Type B pancreatic cell (in vitro differentiated cells): ENCODE results near the gene MOB4. TPM values are rescaled to one million over a fixed set of nuclear protein-coding genes. Genes with fewer than 3 reads are reported as not detected.
A peak's percentile ranks its signal among the peaks of the same experiment; 100 is the strongest.

ENCODE experiments used
- DNase-seq: peaks from one replicate; pipeline ENCODE4 v3.0.0; 2021; ENCODE audit warnings: mixed read lengths; ENCODE audit not compliant: unreplicated experiment; ENCODE audit errors: extremely low spot score
- H3K27ac Mint-ChIP-seq: 2 replicates; pipeline ENCODE4 v1.8.0; 2021; ENCODE audit warnings: mild to moderate bottlenecking, mixed read lengths
- H3K27me3 Mint-ChIP-seq: 2 replicates; pipeline ENCODE4 v1.8.0; 2021; ENCODE audit warnings: mixed read lengths
- H3K36me3 Mint-ChIP-seq: 2 replicates; pipeline ENCODE4 v1.8.0; 2021; ENCODE audit warnings: mixed read lengths
- H3K4me1 Mint-ChIP-seq: one replicate; pipeline ENCODE4 v1.8.0; 2021; ENCODE audit warnings: mixed read lengths; ENCODE audit not compliant: unreplicated experiment
- H3K4me3 Mint-ChIP-seq: 2 replicates; pipeline ENCODE4 v1.8.0; 2021; ENCODE audit warnings: mild to moderate bottlenecking, mixed read lengths
- H3K9me3 Mint-ChIP-seq: 2 replicates; pipeline ENCODE4 v1.8.0; 2021; ENCODE audit warnings: mixed read lengths
- total RNA-seq: library from RNA; stranded (reverse); gene quantifications from 2 replicates; pipeline ENCODE4 v1.2.1, GENCODE V29; 2021; ENCODE audit warnings: low replicate concordance
- TF ChIP-seq, protein P1 (sequence below): fragments of 200-600 bp; sonication (generic); conservative IDR thresholded peaks from 2 replicates; pipeline ENCODE4 v1.5.0; 2021; ENCODE audit warnings: antibody characterized with exemption, mild to moderate bottlenecking

MOB4 gene
- total RNA-seq, 1 donor from 2014 or later, result 30.7 TPM

DNA sequence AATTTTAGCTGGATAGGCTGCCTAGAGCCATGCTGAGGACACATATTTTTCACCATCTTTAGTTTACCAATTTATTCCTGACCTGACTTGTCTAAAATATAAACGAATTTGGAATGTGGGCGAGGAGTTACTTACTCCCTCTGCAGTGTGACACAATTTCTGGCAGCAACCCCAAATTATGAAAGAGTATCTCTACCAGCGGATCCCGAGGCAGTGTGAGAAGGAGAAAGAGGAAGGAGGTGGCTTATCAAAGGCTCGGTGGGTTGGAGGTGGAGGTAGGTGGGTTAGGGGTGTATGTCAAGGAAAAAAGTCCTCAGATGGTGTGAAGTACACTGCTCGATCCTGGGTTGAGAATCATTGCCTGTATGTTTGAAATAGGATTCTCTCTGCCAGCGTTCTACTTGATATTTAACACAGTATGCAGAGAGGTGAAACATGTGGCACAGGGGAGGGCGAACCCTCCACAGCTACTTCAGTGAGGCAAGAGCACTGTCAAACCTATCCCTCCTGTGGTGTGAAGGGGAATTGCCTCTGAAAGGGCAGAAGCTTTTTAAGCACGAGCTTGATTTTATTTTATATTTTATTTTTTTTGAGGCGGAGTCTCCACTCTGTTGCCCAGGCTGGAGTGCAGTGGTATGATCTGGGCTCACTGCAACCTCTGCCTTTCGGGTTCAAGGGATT, 83.6 kb downstream of the MOB4 start:
- Mint-ChIP-seq H3K27me3 (no peaks in the 10 kb centered on the region), H3K9me3 (peaks cover 6% of the 10 kb centered on the region), H3K27ac (no peak overlapping the region), H3K4me1 (no peaks in the 10 kb centered on the region), H3K4me3 (no peak overlapping the region), H3K36me3 (peaks cover 18% of the 10 kb centered on the region)
- TF ChIP-seq, protein P1, sequence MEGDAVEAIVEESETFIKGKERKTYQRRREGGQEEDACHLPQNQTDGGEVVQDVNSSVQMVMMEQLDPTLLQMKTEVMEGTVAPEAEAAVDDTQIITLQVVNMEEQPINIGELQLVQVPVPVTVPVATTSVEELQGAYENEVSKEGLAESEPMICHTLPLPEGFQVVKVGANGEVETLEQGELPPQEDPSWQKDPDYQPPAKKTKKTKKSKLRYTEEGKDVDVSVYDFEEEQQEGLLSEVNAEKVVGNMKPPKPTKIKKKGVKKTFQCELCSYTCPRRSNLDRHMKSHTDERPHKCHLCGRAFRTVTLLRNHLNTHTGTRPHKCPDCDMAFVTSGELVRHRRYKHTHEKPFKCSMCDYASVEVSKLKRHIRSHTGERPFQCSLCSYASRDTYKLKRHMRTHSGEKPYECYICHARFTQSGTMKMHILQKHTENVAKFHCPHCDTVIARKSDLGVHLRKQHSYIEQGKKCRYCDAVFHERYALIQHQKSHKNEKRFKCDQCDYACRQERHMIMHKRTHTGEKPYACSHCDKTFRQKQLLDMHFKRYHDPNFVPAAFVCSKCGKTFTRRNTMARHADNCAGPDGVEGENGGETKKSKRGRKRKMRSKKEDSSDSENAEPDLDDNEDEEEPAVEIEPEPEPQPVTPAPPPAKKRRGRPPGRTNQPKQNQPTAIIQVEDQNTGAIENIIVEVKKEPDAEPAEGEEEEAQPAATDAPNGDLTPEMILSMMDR, result peak; percentile 57
- no peak for DNase-seq

DNA sequence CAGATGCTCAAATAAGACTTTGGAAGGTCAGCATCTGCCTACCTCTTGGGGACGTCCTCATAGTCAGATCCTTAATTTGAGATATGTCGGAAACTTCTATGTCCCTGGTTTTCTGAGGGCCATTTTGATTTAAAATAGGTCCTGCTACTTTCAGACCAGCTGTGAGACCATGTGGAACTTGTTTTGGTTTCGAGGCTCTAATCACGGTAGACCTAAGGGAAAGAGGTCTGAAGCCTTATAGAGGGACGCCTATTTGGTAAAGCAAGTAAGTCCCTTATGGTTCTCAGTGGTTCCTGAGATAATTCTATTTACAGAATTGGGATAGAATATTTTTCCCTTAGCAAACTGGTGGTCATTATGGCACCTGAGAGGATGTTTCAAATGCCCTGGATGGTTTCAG, 84.4 kb downstream of the MOB4 start:
- DNase-seq, result no peak
- H3K4me1 Mint-ChIP-seq, result no peaks in the 10 kb centered on the region
- peaks cover 10% of the 10 kb centered on the region for H3K36me3 Mint-ChIP-seq
- TF ChIP-seq, protein P1, result no peak
- H3K4me3 Mint-ChIP-seq, result no peak overlapping the region
- H3K27me3 Mint-ChIP-seq, result no peaks in the 10 kb centered on the region
- no peak overlapping the region for H3K27ac Mint-ChIP-seq
- peaks cover 6% of the 10 kb centered on the region for H3K9me3 Mint-ChIP-seq

DNA sequence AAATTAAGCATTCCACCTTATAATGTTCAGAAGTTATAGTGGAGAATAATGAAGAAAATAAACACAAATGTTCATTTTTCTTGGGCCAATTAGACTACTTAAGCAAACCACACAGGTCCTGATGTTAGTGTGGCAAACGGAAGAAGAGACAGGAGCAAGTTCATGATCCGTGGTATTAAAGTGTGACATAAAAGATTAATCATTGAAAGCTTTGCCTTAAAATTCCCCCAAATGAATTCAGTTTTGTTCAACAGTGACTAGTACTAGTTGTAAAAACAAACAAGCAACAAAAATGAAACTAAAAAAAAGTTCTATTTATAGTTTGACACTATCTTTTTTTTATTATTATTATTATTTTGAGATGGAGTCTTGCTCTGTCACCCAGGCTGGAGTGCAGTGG, 85.9 kb downstream of the MOB4 start:
- TF ChIP-seq, protein P1, result no peak
- H3K9me3 Mint-ChIP-seq, result peaks cover 6% of the 10 kb centered on the region
- peaks cover 10% of the 10 kb centered on the region for H3K36me3 Mint-ChIP-seq
- no peaks in the 10 kb centered on the region for H3K27me3 Mint-ChIP-seq
- H3K4me3 Mint-ChIP-seq, result no peak overlapping the region
- DNase-seq, result no peak
- H3K4me1 Mint-ChIP-seq, result no peaks in the 10 kb centered on the region
- no peak overlapping the region for H3K27ac Mint-ChIP-seq

Other genes with a start within 250 kb of the MOB4 start
- 3.1 and 14.2 TPM in 2 replicates for gene ANKRD44, start 205.3 kb upstream of the MOB4 start, total RNA-seq
- 266 and 296 TPM in 2 replicates for gene SF3B1, start 81.0 kb upstream of the MOB4 start, total RNA-seq
- 12.7 and 17.8 TPM in 2 replicates for gene COQ10B, start 62.5 kb upstream of the MOB4 start, total RNA-seq
- gene HSPD1, start 16.2 kb upstream of the MOB4 start, total RNA-seq, result 375 and 473 TPM in 2 replicates
- gene HSPE1, start 15.7 kb upstream of the MOB4 start, total RNA-seq, result 165 and 167 TPM in 2 replicates
- gene RFTN2, start 159.5 kb downstream of the MOB4 start, total RNA-seq, result 0.07 and 14.9 TPM in 2 replicates
- 10.3 and 10.4 TPM in 2 replicates for gene MARS2, start 189.3 kb downstream of the MOB4 start, total RNA-seq